Neural crest cell (in vitro differentiated cells): ENCODE data around the gene JSRP1. TPM values are rescaled to one million over a fixed set of nuclear protein-coding genes. Genes with fewer than 3 reads are reported as not detected.

Experiments
- DNase-seq: peaks from one replicate; pipeline ENCODE4 v3.0.0; 2021; ENCODE audit warnings: low read depth, mixed read lengths, low spot score
- H3K27ac Mint-ChIP-seq: one replicate; pipeline ENCODE4 v1.8.0; 2021; ENCODE audit warnings: mild to moderate bottlenecking, mixed read lengths; ENCODE audit not compliant: unreplicated experiment
- H3K27me3 Mint-ChIP-seq: 2 replicates; pipeline ENCODE4 v1.8.0; 2021; ENCODE audit warnings: low read depth, mild to moderate bottlenecking, mixed read lengths
- H3K36me3 Mint-ChIP-seq: 2 replicates; pipeline ENCODE4 v1.8.0; 2021; ENCODE audit warnings: low read depth, mild to moderate bottlenecking, mixed read lengths
- H3K4me1 Mint-ChIP-seq: 2 replicates; pipeline ENCODE4 v1.8.0; 2021; ENCODE audit warnings: mixed read lengths
- H3K4me3 Mint-ChIP-seq: one replicate; pipeline ENCODE4 v1.8.0; 2021; ENCODE audit warnings: mild to moderate bottlenecking, mixed read lengths
- H3K9me3 Mint-ChIP-seq: 2 replicates; pipeline ENCODE4 v1.8.0; 2021; ENCODE audit warnings: mixed read lengths
- total RNA-seq: library from RNA; stranded (reverse); gene quantifications from 2 replicates; pipeline ENCODE4 v1.2.1, GENCODE V29; 2021
- TF ChIP-seq, protein P1 (sequence below): fragments of 200-600 bp; sonication (generic); conservative IDR thresholded peaks from 2 replicates; pipeline ENCODE4 v1.5.0; 2021; ENCODE audit warnings: antibody characterized with exemption, mild to moderate bottlenecking

JSRP1 gene
- total RNA-seq, 1 donor from 2014 or later: 0.40 TPM

DNA sequence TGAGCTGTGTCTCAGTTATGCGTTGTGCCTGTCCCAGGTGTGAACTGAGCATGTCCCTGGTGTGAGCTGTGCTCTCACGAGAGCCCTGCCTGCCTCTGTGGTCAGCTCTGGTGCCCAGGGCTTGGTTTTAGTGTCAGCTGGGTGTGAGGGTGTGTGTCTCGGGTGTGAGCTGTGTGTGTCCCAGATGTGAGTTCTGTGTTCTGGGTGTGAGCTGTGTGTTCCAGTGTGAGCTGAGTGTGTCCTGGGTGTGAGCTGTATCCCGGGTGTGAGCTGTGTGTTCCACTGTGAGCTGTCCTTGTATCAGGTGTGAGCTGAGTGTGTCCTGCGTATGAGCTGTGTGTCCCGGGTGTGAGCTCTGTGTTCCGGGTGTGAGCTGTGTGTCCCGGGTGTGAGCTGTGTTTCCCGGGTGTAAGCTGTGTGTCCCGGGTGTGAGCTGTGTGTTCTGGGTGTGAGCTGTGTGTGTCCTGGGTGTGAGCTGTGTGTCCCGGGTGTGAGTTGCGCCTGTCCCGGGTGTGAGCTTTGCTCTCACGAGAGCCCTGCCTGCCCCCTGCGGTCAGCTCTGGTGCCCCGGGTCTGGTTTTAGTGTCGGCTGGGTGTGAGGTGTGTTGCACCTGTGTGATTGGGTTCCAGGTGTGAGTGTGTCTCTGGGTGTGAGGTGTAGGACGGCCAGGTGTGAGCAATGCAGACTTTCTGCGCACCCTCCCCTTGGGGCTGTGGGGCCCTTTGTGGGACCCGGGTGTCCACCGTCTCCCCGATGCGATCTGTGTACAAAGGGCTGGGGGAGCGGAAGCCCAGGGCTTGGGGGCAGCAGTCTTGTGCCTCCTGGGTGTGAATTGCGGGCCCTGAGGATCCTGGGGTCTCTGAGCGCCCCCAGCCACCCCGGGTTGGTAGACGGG is 32.8 kb upstream of the JSRP1 start:
- peaks cover 5% of the 10 kb centered on the region for H3K4me1 Mint-ChIP-seq
- peaks cover 77% of the 10 kb centered on the region for H3K27me3 Mint-ChIP-seq
- TF ChIP-seq, protein P1, sequence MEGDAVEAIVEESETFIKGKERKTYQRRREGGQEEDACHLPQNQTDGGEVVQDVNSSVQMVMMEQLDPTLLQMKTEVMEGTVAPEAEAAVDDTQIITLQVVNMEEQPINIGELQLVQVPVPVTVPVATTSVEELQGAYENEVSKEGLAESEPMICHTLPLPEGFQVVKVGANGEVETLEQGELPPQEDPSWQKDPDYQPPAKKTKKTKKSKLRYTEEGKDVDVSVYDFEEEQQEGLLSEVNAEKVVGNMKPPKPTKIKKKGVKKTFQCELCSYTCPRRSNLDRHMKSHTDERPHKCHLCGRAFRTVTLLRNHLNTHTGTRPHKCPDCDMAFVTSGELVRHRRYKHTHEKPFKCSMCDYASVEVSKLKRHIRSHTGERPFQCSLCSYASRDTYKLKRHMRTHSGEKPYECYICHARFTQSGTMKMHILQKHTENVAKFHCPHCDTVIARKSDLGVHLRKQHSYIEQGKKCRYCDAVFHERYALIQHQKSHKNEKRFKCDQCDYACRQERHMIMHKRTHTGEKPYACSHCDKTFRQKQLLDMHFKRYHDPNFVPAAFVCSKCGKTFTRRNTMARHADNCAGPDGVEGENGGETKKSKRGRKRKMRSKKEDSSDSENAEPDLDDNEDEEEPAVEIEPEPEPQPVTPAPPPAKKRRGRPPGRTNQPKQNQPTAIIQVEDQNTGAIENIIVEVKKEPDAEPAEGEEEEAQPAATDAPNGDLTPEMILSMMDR: no peak
- H3K27ac Mint-ChIP-seq: no peak overlapping the region
- DNase-seq: no peak
- peak overlapping the region; percentile 54 for H3K4me3 Mint-ChIP-seq
- H3K36me3 Mint-ChIP-seq: peaks cover 4% of the 10 kb centered on the region
- no peaks in the 10 kb centered on the region for H3K9me3 Mint-ChIP-seq

DNA sequence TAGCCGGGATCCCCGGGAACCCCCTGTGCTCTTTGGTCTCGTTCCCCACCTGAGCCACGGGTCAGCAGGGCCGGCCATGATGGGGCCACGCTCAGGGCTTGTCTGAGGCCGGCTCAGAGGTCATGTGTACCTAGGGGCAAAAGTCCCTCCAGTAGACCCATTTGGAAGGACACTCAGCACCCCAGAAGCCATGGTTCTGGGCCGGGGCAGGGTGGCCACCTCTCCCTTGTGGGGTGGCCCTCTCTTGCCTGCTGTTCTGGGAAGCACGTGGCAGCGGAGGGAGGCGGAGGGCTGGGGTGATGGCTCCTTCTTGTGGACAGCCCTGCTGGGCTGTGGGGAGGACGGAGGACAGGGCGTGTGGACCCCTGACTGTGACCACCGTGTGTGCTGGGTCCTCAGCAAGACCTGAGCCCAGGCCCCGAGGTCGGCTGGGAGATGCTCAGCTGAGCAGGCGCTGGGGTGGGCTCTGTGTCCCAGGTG is 32.2 kb upstream of the JSRP1 start:
- H3K4me1 Mint-ChIP-seq: peaks cover 5% of the 10 kb centered on the region
- H3K9me3 Mint-ChIP-seq: no peaks in the 10 kb centered on the region
- peaks cover 71% of the 10 kb centered on the region for H3K27me3 Mint-ChIP-seq
- H3K4me3 Mint-ChIP-seq: no peak overlapping the region
- TF ChIP-seq, protein P1: no peak
- no peak for DNase-seq
- peaks cover 4% of the 10 kb centered on the region for H3K36me3 Mint-ChIP-seq
- H3K27ac Mint-ChIP-seq: no peak overlapping the region

DNA sequence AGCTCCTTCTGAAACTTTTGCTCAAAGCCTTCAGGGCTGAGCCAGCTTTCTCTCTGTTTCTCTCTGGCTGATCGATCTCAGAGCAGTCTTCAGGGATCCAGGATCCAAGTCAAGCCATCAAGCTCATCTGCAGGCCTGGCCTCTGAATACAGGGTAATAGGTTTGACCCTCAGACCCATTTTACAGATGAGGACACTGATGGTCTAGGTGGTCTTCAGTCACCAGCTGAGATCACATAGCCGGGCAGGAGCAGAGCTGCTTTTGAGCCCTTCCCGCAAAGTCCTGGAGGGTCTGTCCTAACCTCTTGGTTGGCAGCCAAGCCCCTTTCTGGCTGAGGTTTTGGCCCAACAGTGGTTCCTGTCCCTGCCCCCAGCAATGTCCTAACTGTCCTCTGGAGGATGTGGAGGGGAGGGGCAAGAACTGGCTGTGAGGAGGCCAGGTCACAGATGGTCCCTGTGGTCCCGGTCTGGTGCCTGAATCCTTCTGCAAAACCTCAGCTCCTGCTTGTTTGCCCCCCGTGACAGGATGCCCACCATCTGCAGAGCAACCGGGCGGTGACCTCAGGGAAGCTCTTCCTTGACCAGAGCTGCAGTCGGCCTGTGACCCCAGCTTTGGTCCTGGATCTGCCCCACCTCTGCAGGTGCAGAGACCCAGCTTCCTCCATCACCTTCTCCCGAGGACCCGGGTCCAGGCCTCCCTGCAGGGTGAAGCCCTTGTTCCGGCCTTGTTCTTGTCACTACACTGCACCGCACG is 31.5 kb upstream of the JSRP1 start:
- Mint-ChIP-seq H3K27ac (no peak overlapping the region), H3K36me3 (peaks cover 4% of the 10 kb centered on the region), H3K4me3 (no peak overlapping the region), H3K27me3 (peaks cover 70% of the 10 kb centered on the region), H3K9me3 (no peaks in the 10 kb centered on the region), H3K4me1 (peaks cover 7% of the 10 kb centered on the region)
- no peak for DNase-seq
- TF ChIP-seq, protein P1: no peak

DNA sequence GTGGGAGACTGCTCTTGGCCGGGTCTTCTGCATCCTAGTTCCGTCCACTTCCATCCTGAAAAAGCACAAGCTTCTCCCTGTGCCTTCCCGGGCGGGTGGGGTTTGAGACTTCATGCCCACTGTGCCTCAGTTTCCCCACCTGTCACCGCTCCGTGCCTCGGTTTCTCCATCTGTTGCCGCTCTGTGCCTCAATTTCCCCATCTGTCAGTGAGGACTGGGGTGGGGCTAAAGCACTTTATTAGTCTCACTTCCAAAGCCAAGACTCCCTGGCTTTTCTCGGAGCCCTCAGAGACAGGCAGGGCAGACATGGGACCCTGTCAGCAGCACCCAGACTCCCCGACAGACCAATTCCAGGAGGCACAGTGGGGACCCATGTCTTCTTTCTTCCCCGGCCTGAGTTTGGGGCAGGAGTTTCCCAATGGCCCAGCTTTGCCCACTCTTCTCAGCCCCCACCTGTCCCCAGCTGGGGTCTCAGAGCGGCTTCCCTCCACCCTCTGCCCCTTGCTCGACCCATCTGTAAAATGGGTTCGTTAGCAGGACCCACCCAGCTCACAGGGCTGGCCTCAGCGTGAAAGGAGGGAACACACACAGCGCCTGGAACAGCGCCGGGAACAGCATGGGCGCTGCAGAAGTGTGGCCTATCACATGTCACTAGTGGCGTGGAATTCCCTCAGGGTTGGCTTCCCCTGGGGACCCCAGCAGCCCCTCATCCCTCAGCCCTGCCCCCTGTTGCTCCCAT is 30.4 kb upstream of the JSRP1 start:
- Mint-ChIP-seq H3K27ac (no peak overlapping the region), H3K27me3 (peaks cover 65% of the 10 kb centered on the region), H3K9me3 (no peaks in the 10 kb centered on the region)

More for the DNA sequence above, 30.4 kb upstream of the JSRP1 start:
- DNase-seq: no peak
- Mint-ChIP-seq H3K4me3 (no peak overlapping the region), H3K36me3 (peaks cover 4% of the 10 kb centered on the region), H3K4me1 (peaks cover 10% of the 10 kb centered on the region)
- TF ChIP-seq, protein P1: no peak
